H9 (cell line): ENCODE results near the gene C20orf204. TPM values are rescaled to one million over a fixed set of nuclear protein-coding genes. Genes with fewer than 3 reads are reported as not detected.

Source experiments
- DNase-seq: peaks from one replicate; pipeline ENCODE4 v3.0.0-alpha.2; 2017
- H2AFZ ChIP-seq: one replicate; pipeline ENCODE4 v1.6.1; 2013; ENCODE audit warnings: mild to moderate bottlenecking, low read length, control low read depth, moderate library complexity
- H2AK5ac ChIP-seq: 2 replicates; pipeline ENCODE4 v1.6.1; 2013; ENCODE audit warnings: low read length, control low read depth, mixed read lengths; ENCODE audit not compliant: insufficient read length
- H2BK120ac ChIP-seq: one replicate; pipeline ENCODE4 v1.6.1; 2013; ENCODE audit warnings: low read depth, mild to moderate bottlenecking, low read length, control low read depth, inconsistent platforms; ENCODE audit not compliant: poor library complexity, severe bottlenecking
- H2BK12ac ChIP-seq: 2 replicates; pipeline ENCODE4 v1.6.1; 2013; ENCODE audit warnings: low read length, control low read depth, mixed read lengths, low read depth; ENCODE audit not compliant: insufficient read length
- H2BK15ac ChIP-seq: 2 replicates; pipeline ENCODE4 v1.6.1; 2013; ENCODE audit warnings: low read depth, low read length, control low read depth
- H2BK20ac ChIP-seq: one replicate; pipeline ENCODE4 v1.6.1; 2013; ENCODE audit warnings: low read depth, mild to moderate bottlenecking, low read length, control low read depth, inconsistent platforms; ENCODE audit not compliant: poor library complexity, severe bottlenecking
- H2BK5ac ChIP-seq: 2 replicates; pipeline ENCODE4 v1.6.1; 2013; ENCODE audit warnings: low read length, control low read depth, mixed read lengths; ENCODE audit not compliant: insufficient read length
- H3K14ac ChIP-seq: 2 replicates; pipeline ENCODE4 v1.6.1; 2013; ENCODE audit warnings: low read length, control low read depth; ENCODE audit not compliant: insufficient read depth
- H3K18ac ChIP-seq: 2 replicates; pipeline ENCODE4 v1.6.1; 2013; ENCODE audit warnings: low read depth, mild to moderate bottlenecking, mixed read lengths, low read length, control low read depth; ENCODE audit not compliant: insufficient read length
- H3K23ac ChIP-seq: 2 replicates; pipeline ENCODE4 v1.6.1; 2013; ENCODE audit warnings: low read length, control low read depth, mixed read lengths, low read depth; ENCODE audit not compliant: insufficient read length
- H3K23me2 ChIP-seq: 2 replicates; pipeline ENCODE4 v1.6.1; 2013; ENCODE audit warnings: low read depth, mild to moderate bottlenecking, mixed read lengths, low read length, control low read depth; ENCODE audit not compliant: insufficient read length, poor library complexity, severe bottlenecking
- H3K27ac ChIP-seq: 2 replicates; pipeline ENCODE4 v1.5.1; 2013; ENCODE audit warnings: low read length, control low read depth, mixed read lengths, low read depth; ENCODE audit not compliant: insufficient read length
- H3K27me3 ChIP-seq: 2 replicates; pipeline ENCODE4 v1.6.1; 2013; ENCODE audit warnings: low read length, control low read depth, inconsistent platforms; ENCODE audit not compliant: insufficient read depth
- H3K4ac ChIP-seq: 2 replicates; pipeline ENCODE4 v1.6.1; 2013; ENCODE audit warnings: low read depth, mild to moderate bottlenecking, control low read depth, inconsistent platforms, low read length, moderate library complexity
- H3K4me1 ChIP-seq: 2 replicates; pipeline ENCODE4 v1.6.1; 2013; ENCODE audit warnings: low read length, control low read depth, inconsistent platforms; ENCODE audit not compliant: insufficient read depth
- H3K4me2 ChIP-seq: 2 replicates; pipeline ENCODE4 v1.6.1; 2013; ENCODE audit warnings: low read length, control low read depth, mixed read lengths; ENCODE audit not compliant: insufficient read length, insufficient read depth
- H3K56ac ChIP-seq: 2 replicates; pipeline ENCODE4 v1.6.1; 2013; ENCODE audit warnings: low read depth, mild to moderate bottlenecking, mixed read lengths, low read length, control low read depth; ENCODE audit not compliant: insufficient read length
- H3K79me1 ChIP-seq: 2 replicates; pipeline ENCODE4 v1.6.1; 2013; ENCODE audit warnings: low read depth, mild to moderate bottlenecking, moderate library complexity, low read length, control low read depth, inconsistent platforms; ENCODE audit not compliant: insufficient read depth, poor library complexity, severe bottlenecking
- H3K79me2 ChIP-seq: 2 replicates; pipeline ENCODE4 v1.6.1; 2013; ENCODE audit warnings: low read length, control low read depth, inconsistent platforms; ENCODE audit not compliant: insufficient read depth
- H3K9ac ChIP-seq: 2 replicates; pipeline ENCODE4 v1.6.1; 2013; ENCODE audit warnings: low read length, control low read depth, mixed read lengths; ENCODE audit not compliant: insufficient read length; ENCODE audit errors: extremely low read depth
- H3K9me3 ChIP-seq: one replicate; pipeline ENCODE4 v1.6.1; 2013; ENCODE audit warnings: low read depth, low read length, inconsistent platforms; ENCODE audit not compliant: control insufficient read depth
- H3T11ph ChIP-seq: one replicate; pipeline ENCODE4 v1.6.1; 2013; ENCODE audit warnings: mild to moderate bottlenecking, low read length, control low read depth, inconsistent platforms
- H4K20me1 ChIP-seq: one replicate; pipeline ENCODE4 v1.6.1; 2013; ENCODE audit not compliant: control insufficient read depth, insufficient read length, insufficient read depth
- H4K5ac ChIP-seq: 2 replicates; pipeline ENCODE4 v1.6.1; 2013; ENCODE audit warnings: low read depth, mild to moderate bottlenecking, mixed read lengths, low read length, control low read depth; ENCODE audit not compliant: insufficient read length
- H4K8ac ChIP-seq: replicated peaks from 2 replicates; pipeline ENCODE4 v1.6.1; 2013; ENCODE audit warnings: low read length, control low read depth, mixed read lengths, low read depth; ENCODE audit not compliant: insufficient read length
- H4K91ac ChIP-seq: 2 replicates; pipeline ENCODE4 v1.6.1; 2013; ENCODE audit warnings: low read depth, mild to moderate bottlenecking, moderate library complexity, mixed read lengths, low read length, control low read depth; ENCODE audit not compliant: insufficient read length
- H3K27ac Mint-ChIP-seq, 3 experiments: 2 replicates in 2 of 3; 3 replicates in 1 of 3; pipeline ENCODE4 v1.8.0; 2020 to 2021; ENCODE audit warnings: mixed read lengths in 3 of 3, mild to moderate bottlenecking in 1 of 3, moderate library complexity in 1 of 3
- H3K27me3 Mint-ChIP-seq: 2 replicates; pipeline ENCODE4 v1.8.0; 2021; ENCODE audit warnings: low read depth, mild to moderate bottlenecking, moderate library complexity, mixed read lengths
- H3K36me3 Mint-ChIP-seq, 3 experiments: 2 replicates in 2 of 3; 3 replicates in 1 of 3; pipeline ENCODE4 v1.8.0; 2020 to 2021; ENCODE audit warnings: low read depth in 3 of 3, mixed read lengths in 3 of 3; ENCODE audit not compliant: insufficient read depth in 1 of 3
- H3K4me1 Mint-ChIP-seq, 2 experiments: 2 replicates each; pipeline ENCODE4 v1.8.0; 2020; ENCODE audit warnings: mixed read lengths in 2 of 2
- H3K4me3 Mint-ChIP-seq, 2 experiments: 2 replicates in 1 of 2; 3 replicates in 1 of 2; pipeline ENCODE4 v1.8.0; 2020 to 2021; ENCODE audit warnings: mild to moderate bottlenecking in 2 of 2, mixed read lengths in 2 of 2, moderate library complexity in 1 of 2
- H3K9me3 Mint-ChIP-seq, 2 experiments: 2 replicates in 1 of 2; 3 replicates in 1 of 2; pipeline ENCODE4 v1.8.0; 2020; ENCODE audit warnings: mild to moderate bottlenecking in 2 of 2, mixed read lengths in 2 of 2, moderate library complexity in 1 of 2
- CTCF ChIP-seq: fragments of 200-600 bp; sonication (generic); conservative IDR thresholded peaks from 3 replicates; pipeline ENCODE4 v1.8.0; 2021; ENCODE audit warnings: antibody characterized with exemption, mild to moderate bottlenecking
- WGBS: extraction: QIAGEN DNeasy Blood & Tissue Kit; methylation state at CpG from one replicate; pipeline ENCODE4 v1.1.7; 2013; ENCODE audit warnings: missing lambda C conversion rate, low lambda C conversion rate, mixed read lengths; ENCODE audit not compliant: insufficient read length; ENCODE audit errors: extremely low coverage; 5-methylcytosine and 5-hydroxymethylcytosine counted together
- total RNA-seq: library from RNA; stranded (reverse); gene quantifications from 2 replicates; pipeline ENCODE4 v1.2.1, GENCODE V29; 2021

Gene C20orf204
- total RNA-seq, 1 experiment from 2014 or later = 2.2 TPM

- Histone ChIP-seq H4K91ac (no peak overlapping the region), H3K27me3 (no peaks in the 10 kb centered on the region), H2AK5ac (no peak overlapping the region), H2BK12ac (no peak overlapping the region), H3T11ph (no peak overlapping the region), H2BK15ac (no peak overlapping the region), H2BK120ac (no peak overlapping the region), H3K14ac (no peak overlapping the region), H3K4me2 (no peak overlapping the region), H3K4me1 (no peaks in the 10 kb centered on the region), H3K79me2 (no peaks in the 10 kb centered on the region), H4K5ac (no peak overlapping the region), H3K56ac (no peak overlapping the region), H2BK20ac (no peak overlapping the region), H3K79me1 (peaks cover 4% of the 10 kb centered on the region), H2AFZ (no peak overlapping the region), H4K20me1 (no peaks in the 10 kb centered on the region), H3K23me2 (no peaks in the 10 kb centered on the region), H3K9ac (no peak overlapping the region), H3K4ac (no peak overlapping the region), H2BK5ac (no peak overlapping the region), H3K23ac (no peak overlapping the region), H3K9me3 (no peaks in the 10 kb centered on the region), H3K18ac (no peak overlapping the region), H3K27ac (no peak overlapping the region), H4K8ac (no peak overlapping the region)
- Mint-ChIP-seq H3K27me3 (no peaks in the 10 kb centered on the region), H3K4me1 (peaks cover 4 to 5% of the 10 kb centered on the region in 2 experiments; a peak in 2 of 4 replicates), H3K9me3 (peaks cover 4 to 5% of the 10 kb centered on the region in 2 experiments; a peak in 2 of 5 replicates), H3K36me3 (peaks cover 32 to 82% (median 71%) of the 10 kb centered on the region in 3 experiments), H3K4me3 (no peak overlapping the region), H3K27ac (peak overlapping the region in 2 of 3 experiments; percentile 66 to 84; a peak in 2 of 7 replicates)
- no peak for TF ChIP-seq CTCF
- no CpG with 5 or more reads among the region's 7 CpGs for WGBS
- no peak for DNase-seq
These were observed 31.8 kb upstream of the C20orf204 start for GRCh38 chr20:64003960-64004725.
